ENCODE data around the gene TNNT3.
A peak's percentile ranks its signal among the peaks of the same experiment; 100 is the strongest.

The TNNT3 gene

GRCh38 chr11:1899090-1899489 is 20.4 kb upstream of the TNNT3 start:
- DNase-seq = peak; percentile 71

- DNase-seq = no peak
Observed at GRCh38 chr11:1899686-1900085, 19.8 kb upstream of the TNNT3 start.

- DNase-seq = no peak
Observed at GRCh38 chr11:1906181-1906580, 13.3 kb upstream of the TNNT3 start.

DNA sequence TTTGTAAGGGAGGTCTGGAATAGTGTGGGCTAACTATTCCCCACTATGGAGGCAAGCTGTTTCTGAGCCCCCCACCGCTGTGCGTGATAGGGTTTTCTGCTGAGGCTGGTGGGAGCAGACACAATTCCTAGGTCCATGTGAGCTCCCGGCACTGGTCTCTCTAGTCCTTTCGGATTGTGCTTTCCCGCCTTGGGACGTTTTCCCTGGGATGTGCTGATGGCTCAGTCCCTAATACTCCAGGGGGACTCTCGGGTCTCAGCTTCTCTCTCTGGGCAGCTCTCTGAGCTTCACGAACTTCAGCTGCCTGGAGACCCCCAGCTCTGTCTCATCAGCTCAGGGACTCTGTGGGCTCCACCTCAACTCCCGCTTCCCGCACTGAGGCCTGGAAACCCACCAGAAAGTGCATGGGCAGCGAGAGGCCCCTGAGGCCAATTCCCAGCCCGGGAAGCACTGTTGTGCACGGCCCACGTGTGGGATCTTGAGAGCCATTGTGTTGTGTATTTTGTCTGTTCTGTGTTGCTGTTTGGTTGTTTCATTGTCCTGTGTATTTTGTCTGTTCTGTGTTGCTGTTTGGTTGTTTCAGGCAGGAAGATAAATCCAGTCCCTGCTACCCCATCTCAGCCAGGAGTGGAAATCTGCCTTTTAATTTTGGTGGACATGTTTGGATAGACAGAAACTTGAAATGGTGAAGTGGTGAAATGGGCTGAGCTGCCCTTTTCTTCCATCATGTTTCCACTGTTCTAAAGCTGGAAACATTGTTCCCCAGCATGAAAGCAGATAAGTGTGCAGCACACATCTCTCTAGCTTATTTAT is 12.7 kb upstream of the TNNT3 start:
- DNase-seq = no peak

GRCh38 chr11:1908618-1909017 is 10.9 kb upstream of the TNNT3 start:
- no peak for DNase-seq

DNA sequence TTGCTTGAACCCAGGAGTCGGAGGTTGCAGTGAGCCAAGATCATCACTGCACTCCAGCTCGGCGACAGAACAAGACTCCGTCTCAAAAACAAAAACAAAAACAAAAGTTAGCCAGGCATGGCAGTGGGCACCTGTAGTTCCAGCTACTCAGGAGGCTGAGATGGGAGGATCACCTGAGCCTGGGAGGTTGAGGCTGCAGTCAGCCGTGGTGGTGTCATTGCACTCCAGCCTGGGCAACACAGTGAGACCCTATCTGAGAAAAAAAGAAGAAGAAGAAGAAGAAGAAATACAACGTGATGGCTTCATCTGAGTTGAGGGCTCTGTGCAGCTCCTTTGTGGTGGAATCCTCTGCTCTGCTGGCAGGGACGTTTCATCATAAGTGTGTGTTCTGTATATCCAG is 10.0 kb upstream of the TNNT3 start:
- no peak for DNase-seq

DNA sequence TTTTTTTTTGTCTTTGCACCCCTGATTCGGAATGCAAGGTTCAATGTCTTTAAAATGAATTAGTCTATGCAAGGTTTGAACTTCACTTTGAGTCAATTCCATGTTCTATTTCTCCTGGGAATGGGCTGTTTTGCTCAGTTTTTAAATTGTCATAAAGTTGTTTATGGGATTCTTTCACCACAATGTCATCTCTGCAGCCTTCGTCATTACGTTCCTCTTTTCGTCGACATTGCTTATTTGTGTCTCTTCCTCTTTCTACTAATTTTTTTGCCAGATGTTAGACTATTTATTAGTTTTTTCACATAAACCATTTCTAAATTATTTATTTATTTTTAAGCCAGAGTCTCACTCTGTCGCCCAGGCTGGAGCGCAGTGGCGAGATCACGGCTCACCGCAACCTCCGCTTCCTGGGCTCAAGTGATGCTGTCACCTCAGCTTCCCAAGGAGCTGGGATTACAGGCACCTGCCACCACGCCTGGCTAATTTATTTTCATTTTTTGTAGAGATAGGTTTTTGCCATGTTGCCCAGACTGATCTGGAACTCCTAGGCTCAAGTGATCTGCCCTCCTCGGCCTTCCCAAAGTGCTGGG is 7.1 kb upstream of the TNNT3 start:
- DNase-seq = no peak

- no peak for DNase-seq
Observed at GRCh38 chr11:1913271-1914060, 6.0 kb upstream of the TNNT3 start.

DNA sequence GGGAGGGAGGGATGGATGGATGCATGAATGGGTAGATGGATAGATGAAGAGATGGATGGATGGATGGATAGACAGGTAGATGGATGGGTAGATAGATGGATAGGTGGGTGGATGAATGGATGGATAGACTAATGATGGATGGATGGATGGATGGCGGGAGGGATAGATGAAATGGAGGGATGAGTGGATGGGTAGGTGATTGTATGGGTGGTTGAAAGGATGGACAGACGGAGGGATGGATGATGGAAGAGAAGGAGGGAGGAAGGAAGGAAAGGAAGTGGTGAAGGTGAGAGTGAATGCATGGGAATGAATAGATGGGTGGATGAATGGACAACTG is 3.7 kb upstream of the TNNT3 start:
- DNase-seq = no peak

- no peak for DNase-seq
Observed at GRCh38 chr11:1916132-1916985, 3.1 kb upstream of the TNNT3 start.

DNA sequence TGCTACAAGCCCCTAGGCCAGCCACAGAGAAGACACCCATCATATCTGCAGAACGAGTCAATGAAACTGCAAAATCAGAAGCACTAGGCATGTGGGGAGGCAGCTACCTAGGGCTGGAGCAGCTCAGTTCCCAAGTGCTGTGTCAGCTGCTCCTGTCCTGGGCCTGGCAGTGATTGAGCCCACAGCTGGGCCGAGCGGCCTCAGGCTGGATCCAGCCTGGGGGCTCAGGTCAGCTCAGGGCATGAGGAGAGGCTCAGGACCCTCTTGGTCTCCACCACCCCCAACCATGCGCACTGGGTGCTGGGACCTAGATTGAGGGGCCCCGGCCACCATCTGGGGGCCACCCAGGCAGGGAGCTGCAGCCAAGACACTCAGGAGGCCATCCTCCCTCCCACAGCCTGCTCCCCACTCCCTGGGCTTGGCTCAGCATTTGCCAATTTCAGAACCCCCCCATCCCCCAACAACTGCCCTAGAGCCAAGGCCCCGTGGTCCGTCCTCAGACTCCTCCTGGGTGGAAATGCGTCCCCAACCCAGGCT is 2.4 kb upstream of the TNNT3 start:
- DNase-seq = no peak

DNA sequence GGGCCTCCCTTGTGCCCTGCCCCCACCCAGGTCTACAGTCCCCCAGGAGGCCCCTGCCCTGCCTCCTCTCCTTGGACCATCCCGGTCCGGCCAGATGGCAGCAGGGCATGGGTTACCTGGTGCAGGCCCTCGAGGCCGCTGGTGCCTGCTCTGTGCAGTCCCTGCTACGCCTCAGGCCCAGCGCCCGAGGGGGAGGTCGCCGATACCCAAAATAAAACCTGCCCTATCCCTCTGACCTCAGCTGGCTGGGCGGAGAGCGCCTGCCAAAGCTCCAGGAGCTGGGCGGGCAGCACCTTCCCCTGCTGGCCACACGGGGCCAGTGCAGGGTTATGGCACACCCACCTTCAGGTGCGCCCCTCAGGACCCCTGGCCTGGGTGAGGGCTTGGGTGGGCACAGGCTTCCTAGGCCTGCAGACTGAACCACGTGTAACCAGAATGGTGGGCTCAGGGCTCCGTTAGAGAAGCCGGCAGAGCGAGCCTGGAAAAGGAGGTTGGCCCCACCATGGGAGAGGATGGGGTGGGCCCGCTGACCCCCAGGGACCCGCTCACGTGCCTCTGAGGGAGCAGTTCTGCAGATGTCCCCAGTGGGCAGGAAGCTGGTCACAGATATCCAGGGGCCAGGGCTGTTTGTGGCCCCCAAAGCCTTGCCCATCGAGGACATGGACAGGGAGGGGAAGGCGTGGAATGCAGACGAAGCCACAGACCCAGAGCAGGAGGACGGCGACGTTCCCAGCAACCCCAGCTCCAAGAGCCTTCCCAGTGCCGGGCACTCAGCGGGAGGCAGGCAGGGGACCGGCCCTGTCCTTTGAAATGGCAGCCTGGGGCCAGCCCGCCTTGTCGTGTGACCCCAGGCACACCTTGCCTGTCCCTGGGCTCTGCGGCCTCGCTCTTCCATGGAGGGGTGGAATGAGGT is 1.7 kb upstream of the TNNT3 start:
- no peak for DNase-seq

GRCh38 chr11:1918436-1919315 is 827 bp upstream of the TNNT3 start:
- no peak for DNase-seq

- DNase-seq = no peak
Observed at GRCh38 chr11:1920128-1920908, 815 bp downstream of the TNNT3 start.

- no peak for DNase-seq
Observed at GRCh38 chr11:1920909-1921573, 1.5 kb downstream of the TNNT3 start.

GRCh38 chr11:1921574-1922141 is 2.2 kb downstream of the TNNT3 start:
- no peak for DNase-seq

DNA sequence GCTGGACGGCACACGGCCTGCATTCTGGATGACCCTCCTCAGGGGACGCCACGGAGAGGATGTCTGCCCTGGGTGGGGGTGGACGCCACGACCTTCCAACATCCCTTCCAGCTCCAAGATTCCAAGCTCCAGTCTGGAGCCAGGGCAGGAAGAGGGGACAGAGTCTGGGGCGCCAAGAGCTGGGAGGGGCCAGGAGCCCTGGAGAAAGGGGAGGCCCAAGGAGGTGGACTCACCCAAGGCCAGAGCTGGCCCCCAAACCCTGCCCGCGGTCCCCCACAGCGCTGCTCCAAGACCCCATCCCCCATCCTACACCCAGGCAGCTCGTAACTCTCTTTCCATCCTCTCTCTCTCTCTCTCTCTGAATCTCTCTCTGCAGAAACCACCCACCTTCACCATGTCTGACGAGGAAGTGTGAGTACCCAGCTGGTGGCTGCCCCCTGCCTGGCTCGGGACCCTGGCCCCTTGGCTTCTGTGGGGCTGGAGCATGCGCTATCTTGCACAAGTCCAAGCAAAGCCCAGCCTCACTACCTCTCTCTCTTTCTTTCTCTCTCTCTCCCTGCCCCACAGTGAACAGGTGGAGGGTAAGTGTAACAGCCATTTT is 3.1 kb downstream of the TNNT3 start:
- no peak for DNase-seq

- no peak for DNase-seq
Observed at GRCh38 chr11:1923201-1923956, 3.9 kb downstream of the TNNT3 start.
